Neural cell (in vitro differentiated cells): ENCODE results near the gene PTGIS. TPM values are rescaled to one million over a fixed set of nuclear protein-coding genes. Genes with fewer than 3 reads are reported as not detected.

ENCODE experiments used
- H2AFZ ChIP-seq: fragments of 200-600, 300-800 bp; sonication (generic), shearing (Covaris generic); 2 replicates; pipeline ENCODE4 v1.6.0; 2014; ENCODE audit warnings: low read depth, mild to moderate bottlenecking, antibody characterized with exemption, low read length, moderate library complexity
- H3F3A ChIP-seq: fragments of 200-600 bp; shearing (Covaris generic); 2 replicates; pipeline ENCODE4 v1.6.1; 2016; ENCODE audit warnings: mild to moderate bottlenecking, moderate library complexity, mixed read lengths, antibody characterized with exemption, low read length; ENCODE audit not compliant: insufficient read depth, poor library complexity, severe bottlenecking
- H3K27ac ChIP-seq: fragments of 200-600, 300-800 bp; sonication (generic), shearing (Covaris generic); 2 replicates; pipeline ENCODE4 v1.5.1; 2014; ENCODE audit warnings: mild to moderate bottlenecking, low read length, moderate library complexity
- H3K27me3 ChIP-seq: fragments of 300-800, 200-600 bp; sonication (generic), shearing (Covaris generic); 2 replicates; pipeline ENCODE4 v1.6.0; 2014; ENCODE audit warnings: mild to moderate bottlenecking, low read depth, low read length, moderate library complexity; ENCODE audit not compliant: insufficient read depth
- H3K36me3 ChIP-seq: fragments of 300-800, 200-600 bp; sonication (generic), shearing (Covaris generic); 2 replicates; pipeline ENCODE4 v1.5.1; 2014; ENCODE audit warnings: mild to moderate bottlenecking, antibody characterized with exemption, low read length, moderate library complexity; ENCODE audit not compliant: insufficient read depth
- H3K4me2 ChIP-seq: fragments of 300-800, 200-600 bp; sonication (generic), shearing (Covaris generic); 2 replicates; pipeline ENCODE4 v1.6.0; 2014; ENCODE audit warnings: mild to moderate bottlenecking, low read length
- H3K4me3 ChIP-seq: fragments of 300-800, 200-600 bp; sonication (generic), shearing (Covaris generic); 2 replicates; pipeline ENCODE4 v1.5.1; 2014; ENCODE audit warnings: mild to moderate bottlenecking, low read length, moderate library complexity
- H3K79me2 ChIP-seq: fragments of 200-600 bp; shearing (Covaris generic); replicated peaks from 2 replicates; pipeline ENCODE4 v1.6.0; 2014; ENCODE audit warnings: mild to moderate bottlenecking, low read length, moderate library complexity; ENCODE audit not compliant: insufficient read depth
- H3K9ac ChIP-seq: fragments of 300-800, 200-600 bp; sonication (generic), shearing (Covaris generic); 2 replicates; pipeline ENCODE4 v1.6.1; 2016; ENCODE audit warnings: mild to moderate bottlenecking, low read length, mixed read lengths
- H3K9me2 ChIP-seq: fragments of 200-600 bp; shearing (Covaris generic); 2 replicates; pipeline ENCODE4 v1.6.1; 2016; ENCODE audit warnings: mild to moderate bottlenecking, low read length, mixed read lengths; ENCODE audit not compliant: insufficient read depth
- H3K9me3 ChIP-seq: fragments of 200-600, 300-800 bp; sonication (generic), shearing (Covaris generic); 2 replicates; pipeline ENCODE4 v1.6.1; 2016; ENCODE audit warnings: mild to moderate bottlenecking, mixed run types, low read length, moderate library complexity, mixed read lengths
- H4K20me1 ChIP-seq: fragments of 200-600 bp; shearing (Covaris generic); 2 replicates; pipeline ENCODE4 v1.6.1; 2016; ENCODE audit warnings: mild to moderate bottlenecking, mixed run types; ENCODE audit not compliant: insufficient read depth
- CTCF ChIP-seq: fragments of 450-650 bp; IDR thresholded peaks from 2 replicates; pipeline ENCODE4 v1.5.1; 2014; ENCODE audit warnings: antibody characterized with exemption, mild to moderate bottlenecking, moderate library complexity; ENCODE audit not compliant: poor library complexity, severe bottlenecking
- EP300 ChIP-seq: fragments of 450-650 bp; conservative IDR thresholded peaks from 2 replicates; pipeline ENCODE4 v1.6.1; 2014; ENCODE audit warnings: antibody characterized with exemption, mild to moderate bottlenecking, moderate library complexity; ENCODE audit not compliant: poor library complexity, severe bottlenecking
- EZH2 ChIP-seq: fragments of 200-600, 300-800 bp; shearing (Covaris generic), sonication (generic); IDR thresholded peaks from 2 replicates; pipeline ENCODE4 v1.6.1; 2014; ENCODE audit warnings: antibody characterized with exemption, low read length, borderline replicate concordance, mild to moderate bottlenecking; ENCODE audit not compliant: insufficient read depth, poor library complexity, severe bottlenecking
- MXI1 ChIP-seq: fragments of 450-650 bp; conservative IDR thresholded peaks from 2 replicates; pipeline ENCODE4 v1.6.1; 2014; ENCODE audit warnings: antibody characterized with exemption, mild to moderate bottlenecking; ENCODE audit not compliant: poor library complexity, severe bottlenecking
- POLR2AphosphoS5 ChIP-seq: IDR thresholded peaks from 2 replicates; pipeline ENCODE4 v1.6.1; 2012
- RAD21 ChIP-seq: fragments of 450-650 bp; conservative IDR thresholded peaks from 2 replicates; pipeline ENCODE4 v1.6.1; 2014; ENCODE audit warnings: antibody characterized with exemption, mild to moderate bottlenecking, moderate library complexity
- REST ChIP-seq: IDR thresholded peaks from 2 replicates; pipeline ENCODE4 v1.6.1; 2012; ENCODE audit warnings: borderline replicate concordance
- SMC3 ChIP-seq: fragments of 450-650 bp; conservative IDR thresholded peaks from 2 replicates; pipeline ENCODE4 v1.6.1; 2014; ENCODE audit warnings: antibody characterized with exemption, mild to moderate bottlenecking, moderate library complexity; ENCODE audit not compliant: poor library complexity
- TAF1 ChIP-seq: IDR thresholded peaks from 2 replicates; pipeline ENCODE4 v1.6.1; 2012; ENCODE audit warnings: low read depth
- polyA plus RNA-seq: library from polyadenylated mRNA; depleted of rRNA; stranded (reverse); fragments of >200 nt; gene quantifications from 2 replicates; pipeline ENCODE4 v1.2.3, GENCODE V29; 2014

PTGIS gene
- polyA plus RNA-seq, 1 donor from 2014 or later, result 3.2 TPM

GRCh38 chr20:49534255-49534712, 33.7 kb downstream of the PTGIS start:
- H2AFZ ChIP-seq, result no peak overlapping the region
- H3K27ac ChIP-seq, result no peak overlapping the region
- H4K20me1 ChIP-seq, result no peaks in the 10 kb centered on the region
- no peak for TF ChIP-seq TAF1
- peak; percentile 96 for TF ChIP-seq CTCF
- TF ChIP-seq RAD21, result peak; percentile 93
- no peak for TF ChIP-seq EP300
- TF ChIP-seq SMC3, result peak; percentile 97
- H3K79me2 ChIP-seq, result no peaks in the 10 kb centered on the region
- H3K4me2 ChIP-seq, result no peak overlapping the region
- no peak overlapping the region for H3K9ac ChIP-seq
- no peaks in the 10 kb centered on the region for H3K27me3 ChIP-seq
- H3F3A ChIP-seq, result no peaks in the 10 kb centered on the region
- no peaks in the 10 kb centered on the region for H3K9me3 ChIP-seq
- no peaks in the 10 kb centered on the region for H3K36me3 ChIP-seq
- no peaks in the 10 kb centered on the region for H3K9me2 ChIP-seq
- no peak overlapping the region for H3K4me3 ChIP-seq

GRCh38 chr20:49532285-49532946, 35.5 kb downstream of the PTGIS start:
- no peaks in the 10 kb centered on the region for H3K79me2 ChIP-seq
- H4K20me1 ChIP-seq, result no peaks in the 10 kb centered on the region
- no peak overlapping the region for H2AFZ ChIP-seq
- H3K36me3 ChIP-seq, result no peaks in the 10 kb centered on the region
- H3K27me3 ChIP-seq, result no peaks in the 10 kb centered on the region
- no peaks in the 10 kb centered on the region for H3K9me3 ChIP-seq
- H3K4me2 ChIP-seq, result no peak overlapping the region
- H3K4me3 ChIP-seq, result no peak overlapping the region
- H3F3A ChIP-seq, result no peaks in the 10 kb centered on the region
- no peak overlapping the region for H3K9ac ChIP-seq
- H3K27ac ChIP-seq, result no peak overlapping the region
- TF ChIP-seq TAF1, result no peak
- no peak for TF ChIP-seq SMC3
- no peak for TF ChIP-seq POLR2AphosphoS5
- TF ChIP-seq EZH2, result no peak
- TF ChIP-seq REST, result no peak
- TF ChIP-seq RAD21, result no peak
- TF ChIP-seq CTCF, result no peak
- TF ChIP-seq EP300, result no peak
- TF ChIP-seq MXI1, result no peak
- H3K9me2 ChIP-seq, result no peaks in the 10 kb centered on the region
